Activated T-cell treated with anti-CD3 and anti-CD28 coated beads, Interleukin-2, amount 50 U/mL, for 48 hours (primary cell): ENCODE data around the gene ALDH3B1.
A peak's percentile ranks its signal among the peaks of the same experiment; 100 is the strongest.
"Not testable (repeated sequence)": the region's sequence is repeated elsewhere in the genome, so short reads cannot be mapped to it uniquely, and the experiment has no call there.

Experiments used
- DNase-seq, 2 experiments: peaks; one replicate each; pipeline ENCODE4 v3.0.0-alpha.2; 2020

Gene ALDH3B1

GRCh38 chr11:68010090-68011041 is at the start of gene ALDH3B1:
Gene ALDH3B1 (plus strand): TSS chr11:68010327. CDS start chr11:68015298, 4,971 bp downstream.
- no peak for DNase-seq

- not testable (repeated sequence) for DNase-seq
Observed at GRCh38 chr11:67963217-67963616, 46.9 kb upstream of the ALDH3B1 start.

- not testable (repeated sequence) for DNase-seq
Observed at GRCh38 chr11:67963879-67964278, 46.2 kb upstream of the ALDH3B1 start.

GRCh38 chr11:67964746-67965145 is 45.4 kb upstream of the ALDH3B1 start:
- not testable (repeated sequence) for DNase-seq

- not testable (repeated sequence) for DNase-seq
Observed at GRCh38 chr11:67965830-67966348, 44.2 kb upstream of the ALDH3B1 start.

GRCh38 chr11:67974746-67975145 is 35.4 kb upstream of the ALDH3B1 start:
- not testable (repeated sequence) for DNase-seq

GRCh38 chr11:67978766-67979418 is 31.2 kb upstream of the ALDH3B1 start:
- not testable (repeated sequence) for DNase-seq

- not testable (repeated sequence) for DNase-seq
Observed at GRCh38 chr11:67981226-67981625, 28.9 kb upstream of the ALDH3B1 start.

GRCh38 chr11:67982255-67982857 is 27.8 kb upstream of the ALDH3B1 start:
- not testable (repeated sequence) for DNase-seq

- no peak for DNase-seq
Observed at GRCh38 chr11:67983951-67984350, 26.2 kb upstream of the ALDH3B1 start.

- not testable (repeated sequence) for DNase-seq
Observed at GRCh38 chr11:67985302-67985701, 24.8 kb upstream of the ALDH3B1 start.

GRCh38 chr11:67990546-67991346 is 19.4 kb upstream of the ALDH3B1 start:
- DNase-seq, result peak; percentile 36 to 46

- not testable (repeated sequence) for DNase-seq
Observed at GRCh38 chr11:67991347-67992121, 18.6 kb upstream of the ALDH3B1 start.

- DNase-seq, result peak; percentile 66 to 75
Observed at GRCh38 chr11:67993821-67994220, 16.3 kb upstream of the ALDH3B1 start.

GRCh38 chr11:67994387-67994786 is 15.7 kb upstream of the ALDH3B1 start:
- not testable (repeated sequence) for DNase-seq

- DNase-seq, result not testable (repeated sequence)
Observed at GRCh38 chr11:67995129-67995528, 15.0 kb upstream of the ALDH3B1 start.

- DNase-seq, result not testable (repeated sequence)
Observed at GRCh38 chr11:67995579-67995978, 14.5 kb upstream of the ALDH3B1 start.

- DNase-seq, result no peak
Observed at GRCh38 chr11:67996051-67996450, 14.1 kb upstream of the ALDH3B1 start.

- DNase-seq, result peak; percentile 78 to 79
Observed at GRCh38 chr11:67996622-67997474, 13.3 kb upstream of the ALDH3B1 start.

GRCh38 chr11:67997475-67997921 is 12.6 kb upstream of the ALDH3B1 start:
- DNase-seq, result no peak
